Measurements from ENCODE around the gene PLXDC1. TPM values are rescaled to one million over a fixed set of nuclear protein-coding genes. Genes with fewer than 3 reads are reported as not detected.

Gene PLXDC1
- total RNA-seq, 1 experiment from 2014 or later, result not detected

- H3K4me1 ChIP-seq (ENCODE audit: control insufficient read depth, insufficient read depth, low read length), result no peaks in the 10 kb centered on the region
- BruUV-seq (replicated peaks), result no TSS peak
- H3K27me3 ChIP-seq (ENCODE audit: control insufficient read depth, insufficient read depth, low read length), result no peaks in the 10 kb centered on the region
- H3K27ac ChIP-seq (ENCODE audit: low read length), result no peak overlapping the region
- no peak overlapping the region for H3K4me3 ChIP-seq (ENCODE audit: low read depth in 2 of 2, low read length in 2 of 2)
- H3K36me3 ChIP-seq (ENCODE audit: control insufficient read depth, insufficient read depth, low read length), result no peaks in the 10 kb centered on the region
- in situ Hi-C loops (cut with HindIII; ENCODE audit: low pct_unique_long_range_greater_than_20kb, low sequenced_read_pairs) (no loop called here), intact Hi-C loops (cut with micrococcal nuclease; ENCODE audit: unreplicated experiment) (no loop called here)
- ChIA-PET CTCF (no interaction called here), POLR2A (no interaction called here)
- no peak for ATAC-seq
- no peak for DNase-seq (ENCODE audit: low read depth, low spot score)
- TF ChIP-seq TCF7L2 (IDR thresholded peaks at IDR 0.05; ENCODE audit: low read depth, low read length) (no peak), POLR2AphosphoS5 (IDR thresholded peaks at IDR 0.05; ENCODE audit: low read depth, low read length) (no peak), SIN3A (IDR thresholded peaks at IDR 0.05; ENCODE audit: borderline replicate concordance, insufficient read depth, low read depth, low read length) (no peak), CTCF (IDR thresholded peaks at IDR 0.05) (no peak), REST (IDR thresholded peaks at IDR 0.05; ENCODE audit: insufficient read depth in 1 of 2, low read depth in 2 of 2, low read length in 1 of 2) (no peak)
- H3K9me3 ChIP-seq (ENCODE audit: control insufficient read depth, insufficient read depth, low read depth, low read length), result no peaks in the 10 kb centered on the region
Observed at GRCh38 chr17:39110435-39111136, 40.9 kb downstream of the PLXDC1 start.

GRCh38 chr17:39108461-39109375 is 42.7 kb downstream of the PLXDC1 start:
- DNase-seq (ENCODE audit: low read depth, low spot score), result no peak
- H3K9me3 ChIP-seq (ENCODE audit: control insufficient read depth, insufficient read depth, low read depth, low read length), result no peaks in the 10 kb centered on the region
- intact Hi-C loops (cut with micrococcal nuclease; ENCODE audit: unreplicated experiment) (no loop called here), in situ Hi-C loops (cut with HindIII; ENCODE audit: low pct_unique_long_range_greater_than_20kb, low sequenced_read_pairs) (no loop called here)
- H3K36me3 ChIP-seq (ENCODE audit: control insufficient read depth, insufficient read depth, low read length), result no peaks in the 10 kb centered on the region
- H3K4me3 ChIP-seq (ENCODE audit: low read depth in 2 of 2, low read length in 2 of 2), result no peak overlapping the region
- H3K4me1 ChIP-seq (ENCODE audit: control insufficient read depth, insufficient read depth, low read length), result no peaks in the 10 kb centered on the region
- no peaks in the 10 kb centered on the region for H3K27me3 ChIP-seq (ENCODE audit: control insufficient read depth, insufficient read depth, low read length)
- TF ChIP-seq TCF7L2 (IDR thresholded peaks at IDR 0.05; ENCODE audit: low read depth, low read length) (no peak), SIN3A (IDR thresholded peaks at IDR 0.05; ENCODE audit: borderline replicate concordance, insufficient read depth, low read depth, low read length) (no peak), POLR2AphosphoS5 (IDR thresholded peaks at IDR 0.05; ENCODE audit: low read depth, low read length) (no peak), REST (IDR thresholded peaks at IDR 0.05; ENCODE audit: insufficient read depth in 1 of 2, low read depth in 2 of 2, low read length in 1 of 2) (no peak), CTCF (IDR thresholded peaks at IDR 0.05) (no peak)
- POLR2A ChIA-PET, result no interaction called here
- CTCF ChIA-PET, result no interaction called here
- no peak for ATAC-seq
- H3K27ac ChIP-seq (ENCODE audit: low read length), result no peak overlapping the region
- BruUV-seq (replicated peaks), result no TSS peak

Data from Panc1 (cell line).